GM18951 (cell line): ENCODE measurements around the gene VWC2.

Experiments
- POLR2A ChIP-seq: IDR thresholded peaks from 4 replicates; pipeline ENCODE4 v1.6.1; 2011; ENCODE audit warnings: mild to moderate bottlenecking; ENCODE audit not compliant: insufficient read length, insufficient read depth; ENCODE audit errors: extremely low read depth
- in situ Hi-C: fragments of 300-500 bp; cut with MboI; formaldehyde crosslinking; loops from one replicate; pipeline ENCODE4 v1.12.0; 2022; ENCODE audit warnings: low sequenced_read_pairs, mixed read lengths, inconsistent platforms; ENCODE audit not compliant: unreplicated experiment

VWC2 gene

GRCh38 chr7:49775065-49775948 lies 1.9 kb downstream of the VWC2 start:
- no peak for TF ChIP-seq POLR2A
- in situ Hi-C loops: no loop called here

GRCh38 chr7:49775949-49776443 lies 2.6 kb downstream of the VWC2 start:
- in situ Hi-C loops: no loop called here
- no peak for TF ChIP-seq POLR2A

GRCh38 chr7:49776994-49777393 lies 3.6 kb downstream of the VWC2 start:
- in situ Hi-C loops: no loop called here
- no peak for TF ChIP-seq POLR2A

- in situ Hi-C loops: no loop called here
- TF ChIP-seq POLR2A: no peak
These were observed 5.4 kb downstream of the VWC2 start for GRCh38 chr7:49778731-49779270.

- in situ Hi-C loops: no loop called here
These were observed 7.5 kb downstream of the VWC2 start for GRCh38 chr7:49780953-49781352.

GRCh38 chr7:49781996-49782395 lies 8.6 kb downstream of the VWC2 start:
- in situ Hi-C loops: no loop called here
- TF ChIP-seq POLR2A: no peak

More at GRCh38 chr7:49780953-49781352, 7.5 kb downstream of the VWC2 start:
- TF ChIP-seq POLR2A: no peak

- TF ChIP-seq POLR2A: no peak
- in situ Hi-C loops: no loop called here
These were observed 10.0 kb downstream of the VWC2 start for GRCh38 chr7:49783446-49783845.

GRCh38 chr7:49787980-49788379 lies 14.5 kb downstream of the VWC2 start:
- in situ Hi-C loops: no loop called here

GRCh38 chr7:49788455-49789059 lies 15.1 kb downstream of the VWC2 start:
- TF ChIP-seq POLR2A: no peak
- in situ Hi-C loops: no loop called here

More at GRCh38 chr7:49787980-49788379, 14.5 kb downstream of the VWC2 start:
- no peak for TF ChIP-seq POLR2A

GRCh38 chr7:49789736-49790135 lies 16.3 kb downstream of the VWC2 start:
- TF ChIP-seq POLR2A: no peak
- in situ Hi-C loops: loop anchor here (10.0 kb wide), 1 partner anchor 145 kb away; no protein-coding TSS in a partner anchor

GRCh38 chr7:49790209-49790608 lies 16.8 kb downstream of the VWC2 start:
- in situ Hi-C loops: loop anchor here (10.0 kb wide), 1 partner anchor 145 kb away; no protein-coding TSS in a partner anchor
- no peak for TF ChIP-seq POLR2A

- in situ Hi-C loops: loop anchor here (10.0 kb wide), 1 partner anchor 146 kb away; no protein-coding TSS in a partner anchor
- no peak for TF ChIP-seq POLR2A
These were observed 17.8 kb downstream of the VWC2 start for GRCh38 chr7:49791088-49791741.
